Spleen (tissue), 7 donors: ENCODE data around the gene ACVR1.

ENCODE experiments used
- POLR2A ChIP-seq, 3 donors: fragments of 450-650 bp; IDR thresholded peaks; one replicate each; pipeline ENCODE4 v1.5.1; 2017; ENCODE audit warnings: antibody characterized with exemption in 3 of 3, mild to moderate bottlenecking in 1 of 3
- TF ChIP-seq, protein P1 (sequence below), 11 experiments: fragments of 200-600 bp in 7 of 11; fragments of 450-650 bp in 4 of 11; sonication (generic) in 4 of 11; IDR thresholded peaks in 8 of 11; conservative IDR thresholded peaks in 3 of 11; 1 replicate in 7 of 11; 2 replicates in 4 of 11; pipeline versions ENCODE4 v1.4.0 to v1.8.0; 2016 to 2021; ENCODE audit warnings: antibody characterized with exemption in 11 of 11, inconsistent platforms in 4 of 11, mild to moderate bottlenecking in 1 of 11
- donor health status: DM: no; HTN: no; CAD: no; lungs with moderate emphysema.
- donor health status: DM: no; HTN: no; CAD: no.
- donor health status: DM: no; HTN: no; CAD: no.

DNA sequence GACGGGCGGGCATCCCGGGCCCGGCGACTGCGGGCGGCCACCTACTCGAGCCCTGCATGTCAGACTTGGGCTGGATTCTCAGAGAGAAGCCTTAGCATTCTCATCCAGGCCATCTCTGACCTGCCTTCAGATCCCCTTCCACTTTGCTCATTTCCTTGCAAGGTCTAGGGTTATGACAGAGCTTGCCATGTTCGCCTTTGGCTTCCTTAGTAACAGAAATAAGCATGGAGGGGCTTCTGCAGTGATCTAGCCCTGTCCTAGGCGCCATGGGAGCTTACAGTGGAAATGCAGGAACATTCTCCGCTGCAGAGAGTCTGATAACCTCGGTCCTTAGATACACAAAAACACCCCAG, 632 bp upstream of the ACVR1 start:
- no peak for TF ChIP-seq POLR2A (IDR thresholded peaks at IDR 0.05)
- TF ChIP-seq, protein P1, sequence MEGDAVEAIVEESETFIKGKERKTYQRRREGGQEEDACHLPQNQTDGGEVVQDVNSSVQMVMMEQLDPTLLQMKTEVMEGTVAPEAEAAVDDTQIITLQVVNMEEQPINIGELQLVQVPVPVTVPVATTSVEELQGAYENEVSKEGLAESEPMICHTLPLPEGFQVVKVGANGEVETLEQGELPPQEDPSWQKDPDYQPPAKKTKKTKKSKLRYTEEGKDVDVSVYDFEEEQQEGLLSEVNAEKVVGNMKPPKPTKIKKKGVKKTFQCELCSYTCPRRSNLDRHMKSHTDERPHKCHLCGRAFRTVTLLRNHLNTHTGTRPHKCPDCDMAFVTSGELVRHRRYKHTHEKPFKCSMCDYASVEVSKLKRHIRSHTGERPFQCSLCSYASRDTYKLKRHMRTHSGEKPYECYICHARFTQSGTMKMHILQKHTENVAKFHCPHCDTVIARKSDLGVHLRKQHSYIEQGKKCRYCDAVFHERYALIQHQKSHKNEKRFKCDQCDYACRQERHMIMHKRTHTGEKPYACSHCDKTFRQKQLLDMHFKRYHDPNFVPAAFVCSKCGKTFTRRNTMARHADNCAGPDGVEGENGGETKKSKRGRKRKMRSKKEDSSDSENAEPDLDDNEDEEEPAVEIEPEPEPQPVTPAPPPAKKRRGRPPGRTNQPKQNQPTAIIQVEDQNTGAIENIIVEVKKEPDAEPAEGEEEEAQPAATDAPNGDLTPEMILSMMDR (IDR thresholded peaks at IDR 0.05 in 8 of 11, conservative IDR thresholded peaks at IDR 0.05 in 3 of 11): no peak
